ENCODE data around the gene PSMA8. TPM values are rescaled to one million over a fixed set of nuclear protein-coding genes. Genes with fewer than 3 reads are reported as not detected.
"Not testable (repeated sequence)": the region's sequence is repeated elsewhere in the genome, so short reads cannot be mapped to it uniquely, and the experiment has no call there.

Gene PSMA8
- total RNA-seq, 1 donor from 2014 or later = not detected

GRCh38 chr18:26233208-26233607 lies 99.5 kb downstream of the PSMA8 start:
- no peak for DNase-seq (ENCODE audit: low read depth in 2 of 2)

GRCh38 chr18:26237363-26237762 lies 103.7 kb downstream of the PSMA8 start:
- DNase-seq (ENCODE audit: low read depth in 2 of 2) = not testable (repeated sequence)

- DNase-seq (ENCODE audit: low read depth in 2 of 2) = not testable (repeated sequence)
Observed at GRCh38 chr18:26238718-26239117, 105.0 kb downstream of the PSMA8 start.

GRCh38 chr18:26242392-26242791 lies 108.7 kb downstream of the PSMA8 start:
- DNase-seq (ENCODE audit: low read depth in 2 of 2) = not testable (repeated sequence)

Other genes with a start within 250 kb of the PSMA8 start
- gene SS18, start 43.3 kb upstream of the PSMA8 start, total RNA-seq = 43.2 and 55.6 TPM in 2 replicates
- 1.1 and 1.4 TPM in 2 replicates for gene TAF4B, start 92.6 kb downstream of the PSMA8 start, total RNA-seq

Measured in lung microvascular endothelial cell (primary cell).